Glomerular endothelial cell (primary cell): ENCODE data around the gene DNMT3L. TPM values are rescaled to one million over a fixed set of nuclear protein-coding genes. Genes with fewer than 3 reads are reported as not detected.

Experiments used
- DNase-seq: peaks from one replicate; pipeline ENCODE4 v3.0.0-alpha.2; 2011; ENCODE audit warnings: low read depth, low spot score; ENCODE audit errors: extremely low read depth
- total RNA-seq: library from RNA; depleted of rRNA; stranded (reverse); fragments of >200 nt; gene quantifications from 2 replicates; pipeline ENCODE4 v1.2.3, GENCODE V29; 2015

The DNMT3L gene
- total RNA-seq, 1 donor from 2014 or later: not detected

DNA sequence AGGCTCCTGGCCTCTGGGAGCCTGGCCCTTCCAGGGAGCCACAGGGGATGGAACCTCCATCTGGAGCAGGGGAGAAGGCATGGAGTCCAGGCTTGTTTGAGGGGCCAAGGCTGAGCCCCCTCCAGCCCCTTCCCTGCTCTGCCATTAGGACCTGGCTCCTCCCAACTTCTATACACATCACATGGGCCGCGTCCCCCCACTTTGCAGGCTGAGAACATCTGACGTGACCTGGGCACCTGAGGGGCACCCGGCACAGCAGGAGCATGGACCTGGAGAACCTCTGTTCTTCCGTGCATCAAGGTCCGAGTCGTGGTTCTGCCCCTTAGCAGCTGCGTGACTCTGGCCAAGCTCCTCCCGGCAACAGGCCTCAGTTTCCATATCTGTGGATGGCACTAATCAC lies 20.1 kb upstream of the DNMT3L start:
- no peak for DNase-seq

DNA sequence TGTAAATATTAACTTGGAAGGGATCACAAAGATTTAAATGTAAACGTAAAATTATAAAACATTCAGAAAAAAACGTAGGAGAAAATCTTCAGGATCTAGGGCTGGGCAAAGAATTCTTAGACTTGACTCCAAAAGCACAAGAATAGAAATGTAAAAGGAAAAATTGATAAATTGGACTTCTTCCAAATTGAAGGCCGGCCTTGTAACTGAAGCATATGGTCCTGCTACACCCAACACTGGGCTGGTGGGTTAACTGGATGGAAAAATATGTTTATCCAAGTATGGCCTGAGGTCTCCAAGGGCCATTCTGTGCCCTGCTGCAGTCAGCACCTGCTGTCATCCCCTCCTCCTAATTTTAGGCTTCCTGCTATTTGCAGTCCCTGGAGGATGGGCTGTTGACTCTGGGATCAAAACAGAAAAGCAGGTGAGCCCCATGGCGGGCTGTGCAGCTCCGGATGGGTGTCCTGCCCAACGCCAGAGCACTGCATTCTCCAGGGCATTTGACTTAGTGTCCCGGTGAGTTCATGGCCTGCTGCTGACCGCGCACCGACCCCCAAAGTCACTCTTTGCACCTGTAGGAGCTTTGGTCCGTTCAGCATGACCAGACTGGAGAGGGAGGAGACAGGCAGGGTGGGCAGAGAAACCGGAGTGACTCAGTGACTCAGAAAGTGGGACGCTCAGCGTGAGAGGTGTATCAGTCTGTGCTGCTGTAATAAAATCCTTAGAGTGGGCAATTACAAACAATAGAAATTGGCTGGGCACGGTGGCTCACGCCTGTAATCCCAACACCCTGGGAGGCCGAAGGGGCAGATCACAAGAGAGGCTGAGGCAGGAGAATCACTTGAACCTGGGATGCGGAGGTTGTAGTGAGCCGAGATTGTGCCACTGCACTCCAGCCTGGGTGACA lies 17.9 kb upstream of the DNMT3L start:
- no peak for DNase-seq

DNA sequence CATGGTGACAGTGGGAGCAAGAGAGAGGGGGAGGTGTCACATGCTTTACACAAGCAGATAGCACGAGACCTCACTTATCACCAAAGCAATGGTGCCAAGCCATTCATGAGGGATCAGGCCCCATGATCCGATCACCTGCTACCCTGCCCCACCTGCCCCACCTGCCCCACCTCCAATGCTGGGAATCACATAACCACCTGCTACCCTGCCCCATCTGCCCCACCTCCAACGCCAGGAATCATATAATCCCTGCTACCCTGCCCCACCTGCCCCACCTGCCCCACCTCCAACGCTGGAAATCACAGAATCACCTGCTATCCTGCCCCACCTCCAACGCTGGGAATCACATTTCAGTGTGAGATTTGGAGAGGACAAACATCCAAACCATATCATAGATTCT lies 13.3 kb upstream of the DNMT3L start:
- no peak for DNase-seq

DNA sequence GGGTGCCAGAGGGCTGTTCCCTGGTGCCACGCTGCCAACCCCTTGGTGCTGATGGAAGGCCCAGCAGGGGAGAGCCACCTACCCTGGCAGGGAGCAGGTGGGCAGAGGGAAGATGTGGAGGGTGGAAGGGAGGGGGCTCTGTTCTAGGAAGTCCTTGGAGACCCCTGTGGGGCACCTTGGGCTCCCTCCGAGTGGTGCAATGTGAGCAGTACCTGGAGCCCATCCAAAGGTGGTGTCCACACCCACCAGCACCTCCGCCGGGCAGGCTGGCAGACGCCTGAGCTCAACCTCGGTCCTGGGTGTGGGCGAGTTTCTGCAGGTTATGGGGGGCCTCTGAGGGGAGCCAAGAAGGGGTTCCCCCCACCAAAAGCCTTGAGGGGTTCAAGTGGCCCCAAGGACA lies 11.3 kb upstream of the DNMT3L start:
- DNase-seq: no peak

DNA sequence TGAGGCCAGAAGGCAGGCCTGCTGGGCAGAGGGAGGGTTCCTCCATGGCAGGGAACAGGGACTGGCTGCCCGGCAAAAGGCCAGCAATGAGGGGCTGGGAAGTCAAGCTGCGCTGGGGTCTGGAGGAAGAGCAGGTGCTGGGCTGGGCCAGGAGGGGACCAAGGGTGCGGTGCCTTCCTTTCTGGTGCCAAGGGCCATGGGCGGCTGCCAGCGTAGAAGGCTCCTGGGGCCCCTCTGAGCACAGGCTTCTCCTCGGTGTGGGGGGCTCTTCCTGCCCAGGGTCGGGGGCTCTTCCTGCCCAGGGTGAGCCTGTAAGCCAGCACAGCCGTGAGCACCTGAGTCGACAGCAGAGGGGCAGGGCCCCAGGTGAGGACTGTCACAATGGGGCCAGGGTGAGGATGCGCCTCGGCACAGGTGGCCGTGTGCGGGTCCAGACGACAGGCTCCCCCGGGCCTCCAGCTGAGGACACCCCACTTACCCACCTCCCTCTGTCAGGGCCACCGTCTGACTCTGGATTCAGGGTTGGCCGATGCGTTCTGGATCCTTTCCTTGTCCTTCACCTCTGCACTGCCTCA lies 10.7 kb upstream of the DNMT3L start:
- no peak for DNase-seq

DNA sequence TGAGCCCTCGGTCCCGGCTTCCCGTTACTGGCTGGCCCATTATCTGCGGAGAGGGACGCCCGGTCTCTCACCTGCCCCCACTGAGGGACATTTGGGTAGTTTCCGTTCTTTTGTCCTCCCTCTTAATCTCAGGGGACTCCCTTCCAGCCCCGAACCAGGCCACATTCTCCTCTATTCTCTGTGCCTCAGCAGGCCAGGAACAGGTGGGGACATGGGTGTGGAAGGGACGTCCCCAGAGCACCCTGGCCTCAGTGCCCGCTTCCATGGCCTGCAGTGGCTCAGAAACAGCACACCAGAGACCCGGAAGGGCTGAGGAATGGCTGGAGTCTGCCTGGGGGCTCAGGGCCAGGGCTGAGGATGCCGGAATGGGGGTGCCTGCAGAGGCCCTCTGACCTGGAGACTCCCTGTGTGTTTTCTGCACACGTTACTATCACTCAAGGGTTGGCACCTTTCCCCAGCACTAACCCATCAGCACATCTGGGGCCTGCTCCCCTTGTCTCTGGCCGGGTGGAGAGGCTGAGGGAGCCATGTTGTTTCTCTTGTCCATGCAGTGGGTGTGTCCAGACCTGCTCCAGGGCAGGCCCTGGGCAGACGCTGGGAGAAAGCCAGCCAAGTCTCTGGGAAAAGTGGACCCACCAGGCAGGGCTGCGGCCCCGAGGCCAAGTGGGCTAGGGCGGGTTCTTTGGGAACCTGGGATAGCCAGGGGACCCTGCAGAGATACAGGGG lies 10.0 kb upstream of the DNMT3L start:
- DNase-seq: no peak

DNA sequence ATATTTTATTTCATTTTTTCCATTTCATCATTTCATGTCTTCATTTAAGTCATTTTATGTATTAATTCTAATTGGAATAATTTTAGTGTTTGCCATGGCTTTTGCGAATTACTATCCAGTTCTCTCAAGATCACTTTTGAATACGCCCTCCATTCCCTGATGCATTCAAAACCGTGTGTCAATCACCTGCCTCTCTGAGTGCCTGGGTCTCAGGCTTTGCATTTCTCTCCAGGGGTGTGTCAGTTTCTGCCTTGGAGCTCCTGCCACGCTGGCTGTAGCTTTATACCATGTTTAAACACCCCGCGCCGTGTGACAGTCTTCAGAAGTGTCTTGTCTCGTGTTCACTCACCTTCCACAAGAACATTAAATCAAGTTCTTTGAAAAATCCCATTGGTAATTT lies 7.4 kb upstream of the DNMT3L start:
- no peak for DNase-seq

DNA sequence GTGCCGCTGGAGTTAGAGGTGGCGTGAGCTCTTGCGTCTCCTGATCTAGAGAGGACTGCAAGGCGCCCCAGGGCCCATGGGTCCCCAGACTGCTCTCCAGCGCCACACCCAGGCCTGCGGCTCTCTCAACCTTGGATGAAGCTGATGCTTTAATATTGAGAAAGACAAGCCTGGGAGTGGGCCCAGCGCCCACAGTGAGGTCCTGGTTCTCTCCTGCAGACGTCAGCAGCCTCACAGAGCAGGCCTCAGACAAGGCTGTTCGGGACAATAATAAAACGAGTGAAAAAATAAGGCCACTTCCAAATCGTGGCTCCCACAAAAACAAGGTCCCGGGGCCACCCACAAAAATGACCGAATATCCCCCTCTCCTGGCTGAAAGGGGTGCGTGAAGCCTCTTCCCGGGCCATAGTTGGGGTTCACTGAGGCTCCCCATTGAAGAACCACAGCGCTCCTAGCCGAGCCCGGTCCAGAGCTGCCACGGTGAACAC lies 6.0 kb upstream of the DNMT3L start:
- DNase-seq: no peak

DNA sequence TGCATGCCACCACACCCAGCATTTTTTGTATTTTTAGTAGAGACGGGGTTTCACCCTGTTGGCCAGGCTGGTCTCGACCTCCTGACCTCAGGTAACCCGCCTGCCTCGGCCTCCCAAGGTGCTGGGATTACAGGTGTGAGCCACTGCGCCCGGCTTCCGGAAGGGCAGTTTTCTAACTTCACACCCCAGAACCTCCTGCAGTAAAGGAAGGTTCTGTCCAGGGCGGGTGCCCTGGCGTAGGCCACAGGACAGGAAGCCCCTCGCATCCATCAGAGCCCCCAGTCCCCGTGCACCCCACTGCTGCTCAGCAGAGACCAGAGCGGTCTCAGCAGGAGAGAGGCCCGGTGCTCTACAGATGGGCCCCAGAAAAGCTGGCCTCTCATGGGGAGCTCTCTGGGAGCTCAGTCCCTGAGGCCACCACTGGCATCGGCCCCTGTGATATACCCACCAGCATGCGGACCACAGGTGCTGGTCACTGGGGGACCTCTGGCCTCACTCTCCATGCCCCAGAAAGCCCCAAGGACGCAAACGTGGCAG lies 4.1 kb upstream of the DNMT3L start:
- DNase-seq: no peak

DNA sequence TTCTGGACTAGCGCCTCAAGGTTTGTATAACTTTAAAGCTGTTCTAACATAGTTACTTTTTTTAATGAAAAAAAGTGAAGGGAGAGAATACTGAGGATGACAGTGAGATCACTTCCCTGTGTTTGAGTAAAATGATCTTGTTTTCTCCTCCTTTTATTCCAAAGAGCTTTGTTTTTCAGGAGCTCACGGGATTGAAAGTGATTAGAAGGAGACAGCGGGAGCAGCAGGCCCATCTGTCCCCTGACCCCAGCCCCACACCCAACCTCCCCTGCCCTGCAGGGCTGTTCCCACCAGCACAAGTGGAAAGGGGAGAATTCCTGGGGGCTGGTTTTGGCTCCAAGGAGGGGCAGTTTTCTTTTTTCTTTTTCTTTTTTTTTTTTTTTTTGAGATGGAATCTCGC lies 2.1 kb upstream of the DNMT3L start:
- DNase-seq: no peak

DNA sequence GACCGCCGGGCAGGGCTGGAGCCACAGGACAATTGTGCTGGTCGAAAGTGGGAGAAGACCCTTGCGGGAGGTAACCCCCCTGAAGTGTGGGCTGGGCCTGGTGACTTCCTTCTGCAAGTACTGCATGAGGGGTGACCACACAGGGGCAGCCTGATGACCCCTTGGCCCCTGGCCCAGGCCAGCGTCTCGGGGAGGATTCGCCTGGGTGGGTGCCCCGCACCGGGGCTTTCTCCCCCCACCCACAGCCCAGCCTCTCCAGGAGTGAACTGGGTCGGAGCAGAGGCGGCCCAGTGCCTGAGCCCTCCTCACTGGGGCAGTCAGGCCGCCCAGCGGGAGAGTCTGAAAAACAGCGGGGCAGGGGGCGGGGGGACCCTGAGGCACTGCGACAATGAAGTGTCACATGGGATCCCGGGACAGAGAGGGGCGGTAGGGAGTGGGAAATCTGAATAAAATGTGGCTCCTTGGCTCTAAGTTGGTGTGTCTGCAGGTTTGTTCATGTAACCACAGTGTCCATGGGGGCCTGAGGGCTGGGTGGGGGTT lies 1.6 kb upstream of the DNMT3L start:
- no peak for DNase-seq

DNA sequence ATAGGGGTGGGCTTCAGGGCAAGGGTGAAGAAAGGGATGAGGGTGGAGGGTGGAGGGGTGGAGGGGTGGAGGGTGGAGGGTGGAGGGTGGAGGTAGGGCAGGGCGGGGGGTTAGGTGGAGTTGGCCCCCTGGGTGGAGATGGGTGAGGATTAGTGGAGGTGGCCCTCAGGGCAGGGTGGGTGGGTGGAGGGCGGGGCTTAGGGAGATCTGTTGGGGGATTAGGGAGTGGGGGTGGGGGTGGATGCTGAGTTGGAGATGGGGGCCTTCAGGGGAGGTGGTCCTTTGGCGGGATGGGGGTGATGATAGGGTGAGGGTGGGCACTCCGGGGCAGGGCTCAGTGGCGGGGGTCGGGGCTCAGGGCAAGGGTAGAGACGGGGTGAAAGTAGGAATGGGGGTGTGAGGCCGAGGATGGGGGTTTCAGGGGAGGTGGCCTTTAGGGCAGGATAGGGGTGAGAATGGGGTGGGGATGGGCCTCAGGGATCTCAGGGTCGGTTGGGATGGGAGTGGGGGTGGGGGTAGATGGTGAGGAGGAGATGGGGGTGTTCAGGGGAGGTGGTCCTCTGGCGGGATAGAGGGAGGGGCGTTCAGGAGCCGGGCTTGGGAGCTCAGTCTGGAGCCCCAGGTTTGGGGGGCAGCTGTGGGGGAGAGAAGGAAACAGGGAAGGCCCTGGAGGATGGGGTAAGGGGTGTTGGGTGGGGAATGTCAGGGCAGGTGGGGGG lies 800 bp upstream of the DNMT3L start:
- no peak for DNase-seq

DNA sequence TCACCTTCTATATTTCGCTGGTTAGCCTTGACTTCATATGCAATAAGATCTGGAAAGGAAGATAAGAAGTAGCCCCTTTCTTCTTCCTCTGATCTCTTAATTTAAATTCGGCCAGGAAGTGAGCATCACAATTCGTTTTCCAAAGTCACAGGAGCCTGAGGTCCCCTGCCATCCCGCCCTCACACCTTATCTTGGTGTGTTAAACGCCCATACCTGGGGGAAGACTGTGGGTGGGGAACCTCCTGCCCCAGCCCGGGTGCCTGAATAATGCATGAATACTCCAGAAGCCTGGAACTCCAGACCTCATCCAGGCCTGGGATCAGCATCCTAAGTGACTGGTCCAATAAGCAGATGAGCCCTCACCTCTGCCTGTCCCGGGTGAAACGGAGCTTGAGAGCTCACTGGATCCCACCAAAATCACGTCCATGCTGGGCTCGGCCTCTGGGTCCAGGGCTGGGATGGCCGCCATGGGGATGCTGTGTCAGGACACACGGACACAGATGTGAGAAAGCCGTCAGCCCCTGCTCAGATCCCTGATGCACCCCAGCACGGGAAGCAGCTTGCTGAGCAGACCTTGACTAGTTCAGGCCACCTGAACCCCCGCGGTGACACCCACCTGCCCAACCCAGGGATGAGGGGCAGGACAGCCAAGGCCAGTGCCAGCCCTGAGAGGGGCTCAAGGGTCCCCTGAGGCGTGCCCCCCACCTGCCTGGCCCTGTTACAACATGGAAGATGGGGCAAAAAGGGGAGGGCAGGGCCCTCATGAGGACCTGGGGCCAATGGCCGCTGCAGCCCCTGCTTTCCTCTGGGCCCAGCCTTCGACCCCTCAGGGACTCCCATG lies 686 bp downstream of the DNMT3L start:
- DNase-seq: no peak

DNA sequence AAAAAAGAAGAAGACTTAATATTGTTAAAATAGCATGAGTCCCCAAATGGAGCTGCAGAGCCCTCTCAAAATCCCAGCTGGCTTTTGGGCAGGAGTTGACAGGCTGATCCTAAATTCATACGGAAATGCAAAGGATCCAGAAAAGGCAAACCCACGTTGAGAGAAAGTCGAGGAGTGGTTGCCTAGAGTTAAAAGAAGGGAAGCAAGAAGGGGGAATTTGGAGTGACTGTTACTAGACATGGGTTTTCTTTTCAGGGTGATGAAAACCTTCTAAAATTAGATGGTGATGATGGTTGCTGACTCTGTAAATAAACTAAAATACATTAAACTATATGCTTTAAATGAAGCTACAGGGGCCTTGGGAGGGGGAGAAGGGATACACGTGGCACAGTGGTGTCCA lies 1.6 kb downstream of the DNMT3L start:
- DNase-seq: no peak

DNA sequence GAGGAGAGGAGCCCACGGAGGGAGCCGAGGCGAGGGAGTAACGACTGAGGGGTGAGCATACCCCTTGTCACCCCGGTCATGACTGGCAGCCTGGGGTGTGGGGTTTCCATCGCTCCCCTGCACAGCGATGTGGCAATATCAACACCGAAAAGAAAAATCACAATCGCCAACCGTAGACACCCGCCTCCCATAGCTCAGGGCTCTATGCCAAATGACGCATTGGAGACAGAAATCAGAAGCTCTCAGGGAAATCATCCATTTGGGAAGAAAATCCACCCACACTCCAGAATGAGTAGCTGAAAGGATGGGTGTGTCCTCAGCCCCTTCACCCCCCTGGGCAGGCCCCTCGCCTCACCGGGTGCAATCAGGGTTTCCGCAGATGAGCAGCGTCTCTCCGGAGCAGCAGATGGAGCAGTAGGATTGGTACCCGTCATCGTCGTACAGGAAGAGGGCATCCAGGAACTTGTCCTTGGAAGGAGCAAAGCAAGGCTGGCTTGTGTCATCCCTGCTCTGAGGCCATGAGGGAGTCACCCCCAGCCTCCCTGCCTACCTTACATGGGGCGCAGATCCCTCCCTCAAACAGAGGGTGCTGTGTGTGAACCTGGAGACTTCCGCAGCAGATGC lies 2.5 kb downstream of the DNMT3L start:
- DNase-seq: no peak

DNA sequence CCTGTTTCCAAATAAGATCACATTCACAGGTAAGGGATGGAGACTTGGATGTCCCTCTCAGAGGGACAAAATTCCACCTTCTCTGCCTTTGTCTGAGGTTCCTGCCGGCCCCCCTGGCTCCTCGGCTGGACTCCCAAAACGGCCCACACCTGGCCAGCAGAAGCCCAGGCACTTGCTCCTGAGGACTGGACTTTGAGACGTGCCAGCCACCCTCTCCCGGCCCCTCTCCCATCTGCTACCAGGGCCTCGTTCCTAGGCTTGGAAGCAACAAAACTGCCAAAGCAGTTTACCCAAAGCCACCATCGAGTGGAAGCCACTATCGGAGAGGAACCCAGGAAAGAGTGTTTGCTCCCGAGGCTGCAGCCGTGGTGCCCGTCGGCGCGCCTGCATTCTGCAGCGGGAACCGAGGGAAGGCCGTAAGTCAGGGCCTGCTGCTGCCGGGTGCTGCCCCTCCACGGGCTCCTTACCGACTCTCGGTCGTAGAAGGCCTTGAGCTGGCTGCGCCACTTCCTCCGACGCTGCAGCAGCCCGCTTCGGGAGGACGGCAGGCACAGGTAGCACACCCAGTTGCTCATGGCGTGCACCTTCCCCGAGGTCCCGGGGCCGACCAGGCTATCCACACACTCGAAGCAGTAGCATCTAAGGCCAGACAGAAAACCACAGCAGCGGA lies 3.5 kb downstream of the DNMT3L start:
- DNase-seq: no peak

DNA sequence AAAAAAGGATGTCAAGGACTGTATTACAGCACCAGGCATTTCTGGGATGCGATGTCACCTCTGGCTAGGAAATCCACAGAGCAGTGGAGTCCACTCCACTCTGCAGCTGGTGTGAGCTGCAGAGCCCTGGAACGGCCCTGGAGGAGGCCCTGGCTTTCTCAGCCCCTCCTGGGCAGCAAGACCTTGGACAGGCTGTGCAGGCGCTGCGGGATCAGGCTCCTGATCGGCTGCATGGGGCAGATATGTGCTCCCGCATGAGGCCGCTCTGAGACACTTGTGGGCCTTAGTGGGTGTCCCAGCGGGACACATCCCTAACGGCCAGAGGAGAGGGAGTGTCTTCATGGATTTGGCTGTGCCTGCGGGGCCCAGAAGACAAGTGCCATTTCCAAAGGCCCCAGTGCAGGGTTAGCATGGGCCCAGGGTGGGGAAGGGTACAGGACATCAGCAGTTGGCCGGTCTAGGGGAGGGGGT lies 6.2 kb downstream of the DNMT3L start:
- no peak for DNase-seq
